IMR-90 (cell line): Measurements from ENCODE around the gene NCS1. TPM values are rescaled to one million over a fixed set of nuclear protein-coding genes. Genes with fewer than 3 reads are reported as not detected.

ENCODE experiments used
- ATAC-seq: fragments of 200-7000 bp; cut with Tn5 transposase; 2 replicates; pipeline ENCODE4 v1.9.1; 2020; ENCODE audit warnings: low read depth, mild to moderate bottlenecking, moderate library complexity
- BruUV-seq: library from RNA; stranded (reverse); fragments of 400-500 nt; replicated peaks from 2 replicates; lab custom pipeline; 2021; lab: Mats Ljungman, UMichigan
- CTCF ChIA-PET: fragments of 300-600 bp; formaldehyde crosslinking; extraction: SDS; loops from one replicate; lab custom pipeline; 2021; ENCODE audit warnings: antibody characterized with exemption; lab: Yijun Ruan, JAX
- POLR2A ChIA-PET: fragments of 300-600 bp; sonication (Branson Sonifier 250); formaldehyde crosslinking; loops from one replicate; lab custom pipeline; 2022; ENCODE audit warnings: antibody characterized with exemption; ENCODE audit not compliant: unreplicated experiment; lab: Charles Lee
- DNase-seq: peaks from one replicate; pipeline ENCODE4 v3.0.0; 2013
- H2AFZ ChIP-seq: replicated peaks from 2 replicates; pipeline ENCODE3; 2013; ENCODE audit warnings: low read length, mild to moderate bottlenecking; ENCODE audit not compliant: poor library complexity
- H2AK5ac ChIP-seq: 2 replicates; pipeline ENCODE4 v1.6.1; 2013; ENCODE audit warnings: low read depth, low read length, inconsistent platforms
- H2AK9ac ChIP-seq: replicated peaks from 2 replicates; pipeline ENCODE3; 2013; ENCODE audit warnings: mild to moderate bottlenecking, low read depth, low read length, moderate library complexity; ENCODE audit not compliant: poor library complexity
- H2BK120ac ChIP-seq: 2 replicates; pipeline ENCODE4 v1.6.1; 2013; ENCODE audit warnings: low read depth, low read length, inconsistent platforms
- H2BK15ac ChIP-seq: 3 replicates; pipeline ENCODE4 v1.6.1; 2013; ENCODE audit warnings: low read depth, low read length, inconsistent platforms
- H2BK20ac ChIP-seq: 2 replicates; pipeline ENCODE4 v1.6.1; 2013; ENCODE audit warnings: low read depth, mild to moderate bottlenecking, inconsistent platforms, low read length, moderate library complexity
- H2BK5ac ChIP-seq: 2 replicates; pipeline ENCODE4 v1.6.1; 2013; ENCODE audit warnings: mild to moderate bottlenecking, low read depth, low read length, inconsistent platforms; ENCODE audit not compliant: poor library complexity, severe bottlenecking
- H3K14ac ChIP-seq: replicated peaks from 2 replicates; pipeline ENCODE4 v1.6.1; 2013; ENCODE audit warnings: low read depth, low read length, inconsistent platforms
- H3K18ac ChIP-seq: 2 replicates; pipeline ENCODE4 v1.6.1; 2013; ENCODE audit warnings: low read depth, low read length, control low read depth
- H3K23ac ChIP-seq: 2 replicates; pipeline ENCODE4 v1.6.1; 2013; ENCODE audit warnings: low read depth, low read length, inconsistent platforms
- H3K27ac ChIP-seq: 2 replicates; pipeline ENCODE4 v1.5.1; 2013; ENCODE audit warnings: mild to moderate bottlenecking, control low read depth, low read length; ENCODE audit not compliant: insufficient read depth
- H3K27me3 ChIP-seq: 2 replicates; pipeline ENCODE4 v1.6.1; 2013; ENCODE audit warnings: low read length; ENCODE audit not compliant: control insufficient read depth, insufficient read depth
- H3K36me3 ChIP-seq: 2 replicates; pipeline ENCODE4 v1.6.1; 2013; ENCODE audit warnings: low read length, mixed read lengths; ENCODE audit not compliant: control insufficient read depth, insufficient read depth
- H3K4ac ChIP-seq: 2 replicates; pipeline ENCODE4 v1.6.1; 2013; ENCODE audit warnings: low read depth, low read length, inconsistent platforms
- H3K4me1 ChIP-seq: 2 replicates; pipeline ENCODE4 v1.6.1; 2013; ENCODE audit warnings: low read length, mixed read lengths; ENCODE audit not compliant: control insufficient read depth, insufficient read depth
- H3K4me2 ChIP-seq: 2 replicates; pipeline ENCODE4 v1.6.1; 2013; ENCODE audit warnings: low read depth, mild to moderate bottlenecking, control low read depth, low read length, moderate library complexity
- H3K4me3 ChIP-seq: 2 replicates; pipeline ENCODE4 v1.5.1; 2013; ENCODE audit warnings: low read depth, mild to moderate bottlenecking, control low read depth, low read length, moderate library complexity; ENCODE audit not compliant: insufficient read depth
- H3K56ac ChIP-seq: 2 replicates; pipeline ENCODE4 v1.6.1; 2013; ENCODE audit warnings: low read length, inconsistent platforms; ENCODE audit not compliant: insufficient read depth; ENCODE audit errors: extremely low read depth
- H3K79me1 ChIP-seq, 2 experiments: 2 replicates each; pipeline ENCODE4 v1.6.1; 2013; ENCODE audit warnings: low read length in 2 of 2, inconsistent platforms in 1 of 2, low read depth in 1 of 2
- H3K9ac ChIP-seq: 2 replicates; pipeline ENCODE4 v1.6.1; 2013; ENCODE audit warnings: low read depth, low read length, control low read depth
- H3K9me1 ChIP-seq: 2 replicates; pipeline ENCODE4 v1.6.1; 2013; ENCODE audit warnings: low read length, inconsistent platforms; ENCODE audit not compliant: insufficient read depth
- H3K9me3 ChIP-seq: 2 replicates; pipeline ENCODE4 v1.6.1; 2013; ENCODE audit warnings: low read length; ENCODE audit not compliant: control insufficient read depth, insufficient read depth
- H4K20me1 ChIP-seq: 2 replicates; pipeline ENCODE4 v1.6.1; 2013; ENCODE audit warnings: low read length, inconsistent platforms; ENCODE audit not compliant: insufficient read depth
- H4K5ac ChIP-seq: 2 replicates; pipeline ENCODE4 v1.6.1; 2013; ENCODE audit warnings: mild to moderate bottlenecking, low read depth, low read length, control low read depth
- H4K8ac ChIP-seq, 2 experiments: 2 replicates each; pipeline ENCODE4 v1.6.1; 2013; ENCODE audit warnings: low read depth in 2 of 2, low read length in 2 of 2, control low read depth in 1 of 2, inconsistent platforms in 1 of 2
- H4K91ac ChIP-seq: 2 replicates; pipeline ENCODE4 v1.6.1; 2013; ENCODE audit warnings: low read depth, low read length, inconsistent platforms; ENCODE audit not compliant: insufficient read depth
- FOS ChIP-seq: fragments of 150-350 bp; IDR thresholded peaks from 2 replicates; pipeline ENCODE4 v1.6.1; 2016; ENCODE audit warnings: low read depth, low read length
- RAD21 ChIP-seq: IDR thresholded peaks from 2 replicates; pipeline ENCODE4 v1.6.1; 2012; ENCODE audit warnings: low read length, improper control_type of control experiment
- USF2 ChIP-seq: fragments of 150-350 bp; IDR thresholded peaks from 2 replicates; pipeline ENCODE4 v1.6.1; 2017; ENCODE audit warnings: mild to moderate bottlenecking, antibody characterized with exemption, low read length, low read depth
- WGBS, 2 experiments: methylation state at CpG; one replicate each; pipeline versions ENCODE4 v1.1.5 to v1.1.7; 2013; ENCODE audit warnings: missing lambda C conversion rate in 2 of 2; ENCODE audit not compliant: insufficient read length in 1 of 2; ENCODE audit errors: extremely low coverage in 2 of 2; 5-methylcytosine and 5-hydroxymethylcytosine counted together
- dilution Hi-C: fragments of 300-500 bp; cut with HindIII; formaldehyde crosslinking; loops from one replicate; pipeline ENCODE4 v1.14.3; 2018; ENCODE audit warnings: low sequenced_read_pairs; ENCODE audit not compliant: unreplicated experiment
- in situ Hi-C: fragments of 300-500 bp; cut with MboI; formaldehyde crosslinking; loops from 3 replicates; pipeline ENCODE4 v1.14.3; 2019; ENCODE audit warnings: low sequenced_read_pairs, inconsistent platforms, mixed read lengths
- intact Hi-C: fragments of 100-400 bp; cut with micrococcal nuclease; formaldehyde crosslinking; loops from 2 replicates; pipeline ENCODE4 v1.10.0; 2022
- polyA plus RNA-seq, 3 experiments: library from polyadenylated mRNA; depleted of rRNA; stranded (reverse); fragments of >200 nt; gene quantifications; 2 replicates each; pipeline ENCODE4 v1.2.3, GENCODE V29; 2012; ENCODE audit warnings: low replicate concordance in 1 of 3
- total RNA-seq: library from RNA; depleted of rRNA; stranded (reverse); fragments of >200 nt; gene quantifications from 2 replicates; pipeline ENCODE4 v1.2.3, GENCODE V29; 2012

Gene NCS1
- total and polyA plus RNA-seq, 2 of the 4 experiments (the other 2 are of a cell fraction), result 41.0 to 60.5 TPM

- no peak overlapping the region for H3K56ac ChIP-seq
- no peak overlapping the region for H2AK5ac ChIP-seq
- H3K36me3 ChIP-seq, result no peaks in the 10 kb centered on the region
- DNase-seq (no peak), ATAC-seq (no peak)
- 55% methylated on average over 4 of the region's 16 CpGs; no CpG with 5 or more reads in 1 of the 2 experiments for WGBS, 2 experiments
- H4K5ac ChIP-seq, result no peak overlapping the region
- no peak overlapping the region for H2BK20ac ChIP-seq
- no peak overlapping the region for H3K18ac ChIP-seq
- no peak overlapping the region for H3K4ac ChIP-seq
- TF ChIP-seq RAD21 (no peak), USF2 (no peak), FOS (no peak)
- H3K4me1 ChIP-seq, result peaks cover 2% of the 10 kb centered on the region; the same call in 1 of the 2 replicates
- H2AK9ac ChIP-seq, result no peak overlapping the region
- H3K9me1 ChIP-seq, result no peaks in the 10 kb centered on the region
- no peak overlapping the region for H4K91ac ChIP-seq
- H3K9ac ChIP-seq, result no peak overlapping the region
- no peaks in the 10 kb centered on the region for H3K79me1 ChIP-seq
- H3K14ac ChIP-seq, result no peak overlapping the region
- no peak overlapping the region for H2AFZ ChIP-seq
- no peak overlapping the region for H3K4me3 ChIP-seq
- H2BK5ac ChIP-seq, result no peak overlapping the region
- intact Hi-C loops (no loop called here), in situ Hi-C loops (no loop called here), dilution Hi-C loops (no loop called here)
- no peak overlapping the region for H3K27ac ChIP-seq
- no peaks in the 10 kb centered on the region for H4K20me1 ChIP-seq
- BruUV-seq, result no TSS peak
- H3K23ac ChIP-seq, result no peak overlapping the region
- peaks cover 71% of the 10 kb centered on the region for H3K27me3 ChIP-seq
- H2BK120ac ChIP-seq, result no peak overlapping the region
- H3K9me3 ChIP-seq, result no peaks in the 10 kb centered on the region
- ChIA-PET CTCF (no interaction called here), POLR2A (no interaction called here)
- H4K8ac ChIP-seq, result no peak overlapping the region
- H2BK15ac ChIP-seq, result no peak overlapping the region
- H3K4me2 ChIP-seq, result no peak overlapping the region
These were observed 96.5 kb downstream of the NCS1 start for GRCh38 chr9:130268521-130269211.
